Hair follicle dermal papilla cell (primary cell): ENCODE measurements around the gene PPP2R5B. TPM values are rescaled to one million over a fixed set of nuclear protein-coding genes. Genes with fewer than 3 reads are reported as not detected.

ENCODE experiments used
- small RNA-seq: library from RNA; depleted of rRNA; stranded (forward); fragments of <200 nt; gene quantifications from one replicate; pipeline ENCODE3, GENCODE V24; 2012
- total RNA-seq: library from RNA; depleted of rRNA; stranded (reverse); fragments of >200 nt; gene quantifications from 2 replicates; pipeline ENCODE4 v1.2.3, GENCODE V29; 2012

The PPP2R5B gene
- total RNA-seq = 12.3 and 14.6 TPM in 2 replicates

GRCh38 chr11:64923944-64924909 lies at the start of gene PPP2R5B:
Gene PPP2R5B (plus strand): TSS chr11:64924689. CDS start chr11:64925735, 1,046 bp downstream.

DNA sequence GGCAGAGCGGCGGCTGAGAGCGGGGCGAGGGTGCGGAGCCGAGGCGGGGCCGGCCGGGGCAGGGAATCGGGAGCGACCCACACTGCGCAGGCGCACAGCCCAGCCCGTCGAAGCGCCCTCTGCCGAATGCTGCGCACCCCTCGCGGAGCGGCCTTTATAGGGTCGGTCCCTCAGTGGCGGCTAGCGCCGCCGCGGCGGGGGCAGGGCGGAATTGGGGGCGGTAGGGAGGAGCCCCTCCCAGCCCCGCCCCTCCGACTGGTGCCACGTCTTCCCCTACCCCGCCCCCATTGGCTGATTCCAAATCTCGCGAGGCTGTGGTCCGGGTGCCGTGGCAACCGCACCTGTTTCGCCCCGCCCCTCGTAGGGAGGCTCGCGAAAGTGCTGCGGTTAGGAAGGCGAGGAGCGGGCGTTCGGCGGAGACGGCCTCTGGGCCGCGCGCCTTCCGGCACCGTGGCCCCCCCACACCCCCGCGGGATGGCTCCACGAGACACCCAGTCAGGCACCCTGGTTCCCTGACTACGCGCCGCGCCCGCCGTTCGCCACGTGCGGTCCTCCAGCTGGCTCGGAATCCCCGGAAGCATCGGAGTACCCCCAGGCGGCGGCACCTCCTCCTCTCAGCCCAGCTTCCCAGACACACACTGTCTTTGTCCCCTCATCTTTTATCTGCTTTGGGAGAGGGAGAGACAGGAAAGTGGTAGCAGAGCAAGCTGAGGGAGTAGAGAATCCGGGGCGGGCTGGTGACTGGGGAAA lies 45.8 kb upstream of the PPP2R5B start, which contains the start of gene EHD1:
Gene EHD1, minus strand, starts transcription at position 128 of the 750 bp plus-strand sequence. CDS start 157 bp downstream, outside the sequence.

GRCh38 chr11:64916775-64917662 lies 7.5 kb upstream of the PPP2R5B start, which contains the start of gene ATG2A:
Gene ATG2A (minus strand): TSS chr11:64917209. CDS start chr11:64917135, 74 bp downstream.

DNA sequence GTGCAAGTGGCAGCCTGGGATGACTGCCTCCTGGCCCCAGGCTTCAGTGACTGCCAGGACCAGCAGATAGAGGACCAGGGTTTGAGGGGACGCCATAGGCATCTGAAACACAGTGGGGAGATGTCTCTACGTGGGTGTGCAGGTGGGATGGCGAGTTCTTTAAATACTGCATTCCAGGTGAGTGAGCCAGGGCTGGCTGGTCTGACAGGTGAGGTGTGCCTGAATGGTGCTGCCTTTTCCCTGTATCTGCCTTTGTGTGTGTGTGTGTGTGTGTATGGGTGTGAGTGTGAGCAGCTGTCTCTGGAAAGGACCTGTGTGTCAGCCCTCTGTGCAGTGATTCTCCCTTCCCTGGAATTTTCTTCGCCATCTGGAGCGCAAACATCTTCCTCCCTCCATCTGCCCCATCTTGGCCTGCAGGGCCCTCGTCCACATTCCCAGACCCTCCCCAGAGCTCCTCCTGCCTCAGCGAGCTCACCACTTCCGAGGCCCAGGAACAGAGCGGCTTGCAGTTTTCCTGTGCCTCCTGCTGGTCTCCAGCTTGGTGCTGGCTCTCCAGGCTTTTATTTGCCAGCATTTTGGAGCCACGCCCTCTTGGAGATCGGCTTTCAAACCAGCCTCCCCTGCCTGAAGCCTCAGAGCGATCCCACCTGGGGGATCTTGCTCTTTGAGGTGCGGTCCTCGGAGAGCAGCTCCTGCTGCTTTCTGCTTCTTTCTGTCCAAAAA lies 11.0 kb downstream of the PPP2R5B start, which contains the start of gene GPHA2:
Gene GPHA2, minus strand, starts transcription at position 535 of the 723 bp plus-strand sequence. Its CDS starts 433 bp downstream, at position 102.

DNA sequence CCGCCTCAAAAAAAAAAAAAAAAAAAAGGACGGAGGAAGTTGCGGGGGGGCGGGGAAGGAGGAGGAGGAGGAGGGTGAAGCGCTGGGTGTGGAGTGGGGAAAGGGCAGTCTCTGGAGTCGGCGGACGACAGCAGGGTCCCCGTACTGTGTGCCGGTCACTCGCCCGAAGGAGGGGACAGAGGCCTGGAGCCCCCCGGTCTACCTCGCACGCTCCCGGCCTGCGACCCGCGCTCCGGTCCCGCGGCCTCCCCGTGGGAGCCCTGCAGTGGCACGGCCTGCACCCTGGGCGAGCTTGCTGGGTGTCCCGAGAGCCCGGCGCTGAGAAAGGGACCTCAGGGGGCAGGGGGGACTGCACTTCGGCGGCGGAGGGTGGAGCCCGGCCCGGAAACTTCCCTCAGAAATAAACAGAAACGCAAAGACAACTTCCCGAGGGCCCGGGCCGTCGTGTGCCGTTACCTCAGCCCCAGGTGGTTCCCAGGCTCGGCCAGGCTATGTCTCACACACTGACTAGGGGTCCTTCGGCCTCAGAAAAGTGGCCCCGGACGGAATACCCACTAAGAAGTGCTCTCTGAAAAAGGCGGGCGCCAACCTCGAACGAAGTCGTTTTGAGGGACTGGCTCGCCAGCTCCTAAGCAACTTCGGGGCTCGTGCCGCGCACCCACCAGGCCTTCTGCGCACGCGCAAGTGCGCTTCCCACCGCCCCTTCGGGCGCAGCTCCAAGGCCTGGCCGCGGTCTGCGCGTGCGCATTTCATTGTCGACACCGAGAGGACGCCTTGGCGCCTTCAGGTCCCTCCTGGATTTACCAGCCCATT lies 47.1 kb downstream of the PPP2R5B start, which contains the start of gene MAJIN:
Gene MAJIN, minus strand, starts transcription at position 688 of the 813 bp plus-strand sequence. CDS start 12,703 bp downstream, outside the sequence.

Small RNA genes within 50 kb of the gene (small RNA-seq; reads per million reads assigned to genes)
- gene MIR6749 (not detected), gene MIR6750 (not detected)

Other genes starting within 250 kb of the PPP2R5B start
- gene NRXN2, start 201.5 kb upstream of the PPP2R5B start, total RNA-seq = 107 and 111 TPM in 2 replicates
- 1.3 and 1.7 TPM in 2 replicates for gene RASGRP2, start 180.5 kb upstream of the PPP2R5B start, total RNA-seq
- gene PYGM, start 164.7 kb upstream of the PPP2R5B start, total RNA-seq = 0.81 and 0.97 TPM in 2 replicates
- gene SF1, start 146.1 kb upstream of the PPP2R5B start, total RNA-seq = 123 and 156 TPM in 2 replicates
- gene MAP4K2, start 121.5 kb upstream of the PPP2R5B start, total RNA-seq = 19.6 and 20.9 TPM in 2 replicates
- gene MEN1, start 114.1 kb upstream of the PPP2R5B start, total RNA-seq = 16.8 and 19.0 TPM in 2 replicates
- gene CDC42BPG, start 80.0 kb upstream of the PPP2R5B start, total RNA-seq = 0.12 and 0.32 TPM in 2 replicates
- gene EHD1, start 46.1 kb upstream of the PPP2R5B start, total RNA-seq = 86.5 and 115 TPM in 2 replicates
- 17.5 and 19.2 TPM in 2 replicates for gene ATG2A, start 7.5 kb upstream of the PPP2R5B start, total RNA-seq
- gene GPHA2, start 11.2 kb downstream of the PPP2R5B start, total RNA-seq = not detected in 2 replicates
- not detected in 2 replicates for gene MAJIN, start 47.4 kb downstream of the PPP2R5B start, total RNA-seq
- gene BATF2, start 72.3 kb downstream of the PPP2R5B start, total RNA-seq = 1.2 and 2.3 TPM in 2 replicates
- 71.7 and 85.9 TPM in 2 replicates for gene ARL2, start 89.5 kb downstream of the PPP2R5B start, total RNA-seq
- gene SNX15, start 102.8 kb downstream of the PPP2R5B start, total RNA-seq = 16.6 and 19.4 TPM in 2 replicates
- gene SAC3D1, start 116.5 kb downstream of the PPP2R5B start, total RNA-seq = 7.0 and 9.6 TPM in 2 replicates
- gene NAALADL1, start 133.9 kb downstream of the PPP2R5B start, total RNA-seq = 34.1 and 35.2 TPM in 2 replicates
- gene CDCA5, start 159.4 kb downstream of the PPP2R5B start, total RNA-seq = 1.3 and 1.5 TPM in 2 replicates
- 45.6 and 48.7 TPM in 2 replicates for gene ZFPL1, start 159.5 kb downstream of the PPP2R5B start, total RNA-seq
- gene VPS51, start 171.5 kb downstream of the PPP2R5B start, total RNA-seq = 209 and 240 TPM in 2 replicates
- 16.9 and 18.1 TPM in 2 replicates for gene TM7SF2, start 187.2 kb downstream of the PPP2R5B start, total RNA-seq
- 10.4 and 13.6 TPM in 2 replicates for gene ZNHIT2, start 193.0 kb downstream of the PPP2R5B start, total RNA-seq
- 66.9 and 79.2 TPM in 2 replicates for gene FAU, start 197.4 kb downstream of the PPP2R5B start, total RNA-seq
- 49.1 and 52.9 TPM in 2 replicates for gene MRPL49, start 197.6 kb downstream of the PPP2R5B start, total RNA-seq
- gene SYVN1, start 209.8 kb downstream of the PPP2R5B start, total RNA-seq = 21.4 and 28.7 TPM in 2 replicates
- gene SPDYC, start 245.5 kb downstream of the PPP2R5B start, total RNA-seq = not detected in 2 replicates